ENCODE measurements around the gene HBS1L. TPM values are rescaled to one million over a fixed set of nuclear protein-coding genes. Genes with fewer than 3 reads are reported as not detected.

Gene HBS1L
- 141 and 169 TPM in 2 replicates for total RNA-seq

DNA sequence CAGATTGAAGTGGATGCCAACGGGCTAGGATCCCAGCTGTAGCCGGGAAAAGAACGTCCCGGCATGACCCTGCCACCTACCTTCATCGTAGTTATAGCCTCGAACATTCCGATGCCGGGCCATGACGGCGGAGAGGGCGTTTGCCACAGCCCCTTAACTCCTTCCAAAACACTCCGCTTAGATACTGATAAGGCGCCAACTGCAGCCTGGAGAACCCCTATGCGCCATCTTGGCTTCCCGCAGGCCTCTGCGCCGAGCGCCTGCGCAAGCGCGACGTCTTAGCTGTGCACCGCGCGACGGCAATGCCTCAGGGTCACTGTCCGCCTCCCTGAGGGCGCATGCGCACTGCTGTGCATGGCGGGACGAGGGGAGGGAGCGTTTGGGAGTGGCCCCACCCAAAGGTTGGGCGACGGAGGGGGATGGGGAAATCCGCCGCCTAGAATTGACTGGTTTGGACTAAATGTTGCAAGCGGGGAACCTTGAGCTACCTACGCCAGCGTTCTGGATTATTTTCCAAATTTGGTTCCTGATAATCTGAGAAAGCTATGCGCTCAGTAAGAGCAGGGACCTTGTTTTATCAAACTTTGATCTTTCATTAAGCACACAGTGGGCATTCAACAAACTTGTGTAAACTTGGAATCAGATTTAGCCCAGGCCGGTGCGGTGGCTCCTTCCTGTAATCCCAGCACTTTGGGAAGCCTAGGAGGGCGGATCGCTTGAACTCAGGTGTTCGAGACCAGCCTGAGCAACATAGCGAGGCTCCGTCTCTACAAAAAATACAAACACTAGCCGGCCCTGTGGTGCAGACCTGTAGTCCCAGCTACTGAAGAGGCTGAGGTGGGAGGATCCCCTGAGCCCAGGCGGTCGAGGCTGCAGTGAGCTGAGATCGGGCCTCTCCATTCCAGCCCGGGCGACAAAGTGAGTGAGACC lies at the start of gene HBS1L:
TSS of gene HBS1L (minus strand) at position 254 of the 930 bp plus-strand sequence. CDS start at position 123, 131 bp downstream.

DNA sequence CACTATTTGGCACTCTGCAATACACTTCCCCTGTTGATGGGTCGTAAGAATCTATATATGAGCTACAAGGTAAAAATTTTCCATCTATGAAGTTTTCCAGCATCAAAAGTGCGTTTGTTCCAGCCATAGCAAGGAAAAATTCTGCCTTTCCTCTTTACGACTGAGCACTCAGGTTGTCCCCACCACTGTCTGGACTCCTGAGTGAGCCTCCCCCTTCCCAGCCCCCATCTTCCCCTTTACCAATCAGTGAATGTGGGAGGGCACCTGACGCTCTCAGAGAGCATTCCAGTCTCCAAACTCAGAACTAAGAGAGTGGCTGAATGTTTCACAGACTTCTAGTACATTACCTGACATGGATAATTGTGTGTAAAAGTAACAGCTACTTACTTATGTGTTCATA lies 104.7 kb downstream of the HBS1L start, which contains the start of gene ALDH8A1:
TSS of gene ALDH8A1 (minus strand) at position 175 of the 400 bp plus-strand sequence. CDS start at position 127, 48 bp downstream.

Other genes starting within 250 kb of the HBS1L start
- gene ALDH8A1, start 104.7 kb downstream of the HBS1L start, total RNA-seq, result not detected in 2 replicates
- 0.12 and 1.1 TPM in 2 replicates for gene MYB, start 126.5 kb upstream of the HBS1L start, total RNA-seq